Endothelial cell of umbilical vein (primary cell): ENCODE results near the gene NT5C1B. TPM values are rescaled to one million over a fixed set of nuclear protein-coding genes. Genes with fewer than 3 reads are reported as not detected.

Source experiments
- BruUV-seq: library from RNA; stranded (reverse); fragments of 400-500 nt; replicated peaks from 2 replicates; lab custom pipeline; 2021; lab: Mats Ljungman, UMichigan
- CTCF ChIA-PET: fragments of 300-600, 350-600 bp; sonication (Branson Sonifier 250); formaldehyde crosslinking; loops from one replicate; lab custom pipeline; 2021; ENCODE audit warnings: antibody characterized with exemption, inconsistent platforms; lab: Charles Lee
- POLR2A ChIA-PET: fragments of 300-600, 350-600 bp; sonication (Branson Sonifier 250); formaldehyde crosslinking; loops from one replicate; lab custom pipeline; 2021; ENCODE audit warnings: antibody characterized with exemption, inconsistent platforms; lab: Charles Lee
- DNase-seq: peaks from one replicate; pipeline ENCODE4 v3.0.0-alpha.2; 2011; ENCODE audit warnings: low read depth, low spot score
- FAIRE-seq: peaks from 2 replicates; lab custom pipeline; 2011; peaks lifted over from hg19 to GRCh38; lab: Jason Lieb, UNC
- H2AFZ ChIP-seq: 2 replicates; pipeline ENCODE4 v1.6.0; 2012; ENCODE audit warnings: low read depth, low read length, control low read depth, inconsistent platforms
- H3K27ac ChIP-seq: 2 replicates; pipeline ENCODE4 v1.5.1; 2011; ENCODE audit warnings: low read depth, mild to moderate bottlenecking, control low read depth, low read length, moderate library complexity; ENCODE audit not compliant: insufficient read depth
- H3K27me3 ChIP-seq, 2 experiments: 2 replicates each; pipeline versions ENCODE4 v1.6.0 to v1.6.1; 2011; ENCODE audit warnings: low read length in 2 of 2, mixed read lengths in 1 of 2; ENCODE audit not compliant: control insufficient read depth in 2 of 2, insufficient read depth in 2 of 2
- H3K36me3 ChIP-seq, 2 experiments: 2 replicates in 1 of 2; 3 replicates in 1 of 2; pipeline ENCODE4 v1.5.1; 2011; ENCODE audit warnings: low read length in 2 of 2, mild to moderate bottlenecking in 1 of 2, moderate library complexity in 1 of 2; ENCODE audit not compliant: control insufficient read depth in 2 of 2, insufficient read depth in 2 of 2; ENCODE audit errors: extremely low read depth in 1 of 2
- H3K4me1 ChIP-seq: 3 replicates; pipeline ENCODE4 v1.5.1; 2011; ENCODE audit warnings: mild to moderate bottlenecking, low read length; ENCODE audit not compliant: control insufficient read depth, insufficient read depth; ENCODE audit errors: extremely low read depth
- H3K4me2 ChIP-seq: 2 replicates; pipeline ENCODE4 v1.6.1; 2011; ENCODE audit warnings: low read length, control low read depth, mixed read lengths; ENCODE audit not compliant: insufficient read depth
- H3K4me3 ChIP-seq, 3 experiments: fragments of 200-600 bp in 1 of 3; sonication (generic), shearing (Covaris generic) in 1 of 3; replicated peaks in 1 of 3; 2 replicates each; pipeline ENCODE4 v1.5.1; 2011 to 2016; ENCODE audit warnings: control low read depth in 3 of 3, low read length in 3 of 3, mild to moderate bottlenecking in 2 of 3, inconsistent platforms in 1 of 3, low read depth in 1 of 3, moderate library complexity in 1 of 3; ENCODE audit not compliant: insufficient read depth in 1 of 3
- H3K79me2 ChIP-seq: 2 replicates; pipeline ENCODE4 v1.6.0; 2012; ENCODE audit warnings: low read length, inconsistent platforms; ENCODE audit not compliant: control insufficient read depth, insufficient read depth
- H3K9ac ChIP-seq: replicated peaks from 2 replicates; pipeline ENCODE3; 2011; ENCODE audit warnings: low read length, control low read depth; ENCODE audit not compliant: insufficient read depth; ENCODE audit errors: extremely low read depth
- H3K9me1 ChIP-seq: replicated peaks from 3 replicates; pipeline ENCODE4 v1.6.0; 2011; ENCODE audit warnings: mild to moderate bottlenecking, low read length; ENCODE audit not compliant: control insufficient read depth, insufficient read depth; ENCODE audit errors: extremely low read depth
- H3K9me3 ChIP-seq: replicated peaks from 2 replicates; pipeline ENCODE4 v1.5.1; 2012; ENCODE audit warnings: low read length, inconsistent platforms; ENCODE audit not compliant: control insufficient read depth, insufficient read depth
- H4K20me1 ChIP-seq: replicated peaks from 2 replicates; pipeline ENCODE3; 2011; ENCODE audit warnings: mild to moderate bottlenecking, low read length; ENCODE audit not compliant: control insufficient read depth, insufficient read depth; ENCODE audit errors: extremely low read depth
- CTCF ChIP-seq, 2 donors: IDR thresholded peaks; 1 replicate in 1 of 2; 2 replicates in 1 of 2; pipeline ENCODE4 v1.5.1; 2011; ENCODE audit warnings: low read length in 2 of 2, mild to moderate bottlenecking in 2 of 2, moderate library complexity in 2 of 2, control low read depth in 1 of 2, inconsistent platforms in 1 of 2, low read depth in 1 of 2; ENCODE audit not compliant: insufficient read depth in 1 of 2; ENCODE audit errors: extremely low read depth in 1 of 2
- EZH2 ChIP-seq: IDR thresholded peaks from 2 replicates; pipeline ENCODE4 v1.6.1; 2012; ENCODE audit warnings: borderline replicate concordance, low read depth, mild to moderate bottlenecking, moderate library complexity, low read length, inconsistent platforms; ENCODE audit not compliant: severe bottlenecking
- FOS ChIP-seq: IDR thresholded peaks from 2 replicates; pipeline ENCODE4 v1.6.1; 2011; ENCODE audit warnings: mild to moderate bottlenecking, low read length, moderate library complexity, borderline replicate concordance; ENCODE audit not compliant: insufficient read depth
- GATA2 ChIP-seq: IDR thresholded peaks from 2 replicates; pipeline ENCODE4 v1.7.0; 2011; ENCODE audit warnings: low read depth, mild to moderate bottlenecking, moderate library complexity, mixed read lengths, low read length; ENCODE audit not compliant: insufficient read length, insufficient read depth
- JUN ChIP-seq: IDR thresholded peaks from 2 replicates; pipeline ENCODE4 v1.6.1; 2011; ENCODE audit warnings: borderline replicate concordance, low read depth; ENCODE audit not compliant: insufficient read length, insufficient read depth
- MYC ChIP-seq: IDR thresholded peaks from one replicate; pipeline ENCODE4 v1.6.1; 2011; ENCODE audit warnings: mild to moderate bottlenecking, low read depth, low read length
- POLR2A ChIP-seq: IDR thresholded peaks from 2 replicates; pipeline ENCODE4 v1.6.1; 2012; ENCODE audit warnings: low read depth, mild to moderate bottlenecking, control low read depth, low read length
- POLR2AphosphoS5 ChIP-seq: IDR thresholded peaks from 2 replicates; pipeline ENCODE4 v1.6.1; 2012; ENCODE audit warnings: low read depth, mild to moderate bottlenecking, control low read depth, low read length, moderate library complexity; ENCODE audit not compliant: insufficient read depth
- dilution Hi-C: fragments of 300-500 bp; cut with MboI; formaldehyde crosslinking; loops from one replicate; pipeline ENCODE4 v1.15.0; 2019; ENCODE audit warnings: low sequenced_read_pairs; ENCODE audit not compliant: extremely low pct_ligation_motif_present
- intact Hi-C: fragments of 100-400 bp; cut with micrococcal nuclease; formaldehyde crosslinking; loops from one replicate; pipeline ENCODE4 v1.10.0; 2022
- polyA plus RNA-seq, 4 experiments: library from polyadenylated mRNA; depleted of rRNA in 3 of 4; stranded (reverse) in 3 of 4; unstranded in 1 of 4; fragments of >200 nt; gene quantifications; 2 replicates each; pipeline versions ENCODE4 v1.2.1 to v1.2.3, GENCODE V29; 2011 to 2012; ENCODE audit warnings: missing spikeins in 1 of 4
- total RNA-seq: library from RNA; stranded (reverse); gene quantifications from 2 replicates; pipeline ENCODE4 v1.2.3, GENCODE V29; 2021
- TF ChIP-seq, protein P1 (sequence below): IDR thresholded peaks from 2 replicates; pipeline ENCODE4 v1.6.1; 2011; ENCODE audit not compliant: insufficient read depth, insufficient read length

NT5C1B gene
- total and polyA plus RNA-seq, 2 donors (not counting 3 experiments of a cell fraction or from before 2014, with no cell fraction given), result not detected

DNA sequence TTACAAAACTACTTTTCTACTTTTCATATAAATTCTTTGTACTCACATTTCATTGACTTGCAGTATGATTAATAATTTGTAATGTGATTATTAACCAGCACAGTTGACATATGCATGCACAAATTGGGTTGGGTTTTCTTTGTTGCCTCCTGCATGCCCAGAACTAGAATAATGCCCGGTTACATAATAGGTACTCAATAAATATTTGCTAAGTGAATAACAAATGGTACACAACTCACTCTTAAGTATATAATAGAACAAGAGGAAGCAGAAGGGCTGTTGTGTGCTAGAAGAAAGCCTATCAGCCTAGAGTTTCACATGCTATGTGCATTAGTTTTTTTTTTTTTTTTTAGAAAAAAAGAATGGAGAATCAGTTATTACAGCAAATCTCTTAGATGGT, 38.2 kb downstream of the NT5C1B start:
- dilution Hi-C loops, result no loop called here

More for the DNA sequence above, 38.2 kb downstream of the NT5C1B start:
- intact Hi-C loops, result no loop called here
- no peak overlapping the region for H3K4me3 ChIP-seq
- H2AFZ ChIP-seq, result no peak overlapping the region
- H3K9me1 ChIP-seq, result no peaks in the 10 kb centered on the region
- H3K9ac ChIP-seq, result no peak overlapping the region
- peaks cover 18% of the 10 kb centered on the region for H3K4me1 ChIP-seq
- no peaks in the 10 kb centered on the region for H3K9me3 ChIP-seq
- H3K27me3 ChIP-seq, result no peaks in the 10 kb centered on the region
- H3K27ac ChIP-seq, result no peak overlapping the region
- DNase-seq (no peak), FAIRE-seq (no peak)
- CTCF ChIA-PET, result interaction anchor here (1.7 kb wide), 1 partner anchor 799 kb away, joined by 4 read pairs; no protein-coding TSS in a partner anchor
- H3K79me2 ChIP-seq, result no peaks in the 10 kb centered on the region
- TF ChIP-seq, protein P1, sequence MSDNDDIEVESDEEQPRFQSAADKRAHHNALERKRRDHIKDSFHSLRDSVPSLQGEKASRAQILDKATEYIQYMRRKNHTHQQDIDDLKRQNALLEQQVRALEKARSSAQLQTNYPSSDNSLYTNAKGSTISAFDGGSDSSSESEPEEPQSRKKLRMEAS, result no peak
- no peak for TF ChIP-seq FOS
- no peak for TF ChIP-seq JUN
- no peak for TF ChIP-seq POLR2AphosphoS5
- no peak for TF ChIP-seq GATA2
- no peak for TF ChIP-seq POLR2A
- TF ChIP-seq CTCF (IDR thresholded peaks at IDR 0.05; ENCODE audit: extremely low read depth in 1 of 2, insufficient read depth in 1 of 2, low read depth in 1 of 2, low read length in 2 of 2), result no peak
- no peak for TF ChIP-seq MYC
- TF ChIP-seq EZH2, result no peak
- no TSS peak for BruUV-seq
- H4K20me1 ChIP-seq, result no peaks in the 10 kb centered on the region
- H3K4me2 ChIP-seq, result no peak overlapping the region
- H3K36me3 ChIP-seq, result peaks cover 5 to 9% of the 10 kb centered on the region in 2 experiments
- POLR2A ChIA-PET, result no interaction called here
